MM.1S (cell line): ENCODE measurements around the gene RGS17.
"Not testable (repeated sequence)": the region's sequence is repeated elsewhere in the genome, so short reads cannot be mapped to it uniquely, and the experiment has no call there.

Experiments
- DNase-seq: peaks from one replicate; pipeline ENCODE4 v3.0.0-alpha.2; 2015
- H2AFZ ChIP-seq: fragments of 300-600 bp; sonication (generic); 2 replicates; pipeline ENCODE4 v1.6.0; 2016; ENCODE audit warnings: antibody characterized with exemption, low read length
- H3F3A ChIP-seq: fragments of 300-600 bp; sonication (generic); 2 replicates; pipeline ENCODE4 v1.6.1; 2016; ENCODE audit warnings: mild to moderate bottlenecking, antibody characterized with exemption, low read length, moderate library complexity, mixed read lengths; ENCODE audit not compliant: insufficient read depth
- H3K27ac ChIP-seq: fragments of 300-600 bp; sonication (generic); 2 replicates; pipeline ENCODE4 v1.5.1; 2016; ENCODE audit warnings: mild to moderate bottlenecking, low read length
- H3K27me3 ChIP-seq: fragments of 300-600 bp; sonication (generic); replicated peaks from 2 replicates; pipeline ENCODE4 v1.6.0; 2016; ENCODE audit warnings: low read length; ENCODE audit not compliant: insufficient read depth
- H3K36me3 ChIP-seq: fragments of 300-600 bp; sonication (generic); replicated peaks from 2 replicates; pipeline ENCODE4 v1.6.1; 2016; ENCODE audit warnings: mild to moderate bottlenecking, low read length, mixed read lengths; ENCODE audit not compliant: insufficient read depth
- H3K4me1 ChIP-seq: fragments of 300-600 bp; sonication (generic); 2 replicates; pipeline ENCODE4 v1.6.1; 2016; ENCODE audit warnings: low read length, mixed read lengths
- H3K4me2 ChIP-seq: fragments of 300-600 bp; sonication (generic); 2 replicates; pipeline ENCODE4 v1.6.0; 2016; ENCODE audit warnings: low read depth, low read length
- H3K4me3 ChIP-seq: fragments of 300-600 bp; sonication (generic); 2 replicates; pipeline ENCODE4 v1.5.1; 2016; ENCODE audit warnings: low read length, mixed read lengths
- H3K79me2 ChIP-seq: fragments of 300-600 bp; sonication (generic); 2 replicates; pipeline ENCODE4 v1.6.1; 2016; ENCODE audit warnings: mixed run types, low read length, mixed read lengths
- H3K9ac ChIP-seq: fragments of 300-600 bp; sonication (generic); 2 replicates; pipeline ENCODE4 v1.6.1; 2016; ENCODE audit warnings: low read length, mixed read lengths
- H3K9me2 ChIP-seq: fragments of 300-600 bp; sonication (generic); replicated peaks from 2 replicates; pipeline ENCODE4 v1.6.1; 2016; ENCODE audit warnings: mild to moderate bottlenecking, low read length, mixed read lengths; ENCODE audit not compliant: insufficient read depth
- H3K9me3 ChIP-seq: fragments of 300-600 bp; sonication (generic); replicated peaks from 2 replicates; pipeline ENCODE4 v1.6.1; 2016; ENCODE audit warnings: mild to moderate bottlenecking, low read length, mixed read lengths; ENCODE audit not compliant: insufficient read depth
- H4K20me1 ChIP-seq: fragments of 300-600 bp; sonication (generic); 2 replicates; pipeline ENCODE4 v1.6.1; 2016; ENCODE audit warnings: mild to moderate bottlenecking, low read length, moderate library complexity, mixed read lengths; ENCODE audit not compliant: insufficient read depth
- EZH2 ChIP-seq: fragments of 300-600 bp; sonication (generic); optimal IDR thresholded peaks from 2 replicates; pipeline ENCODE3; 2017; ENCODE audit warnings: low read depth, mild to moderate bottlenecking, antibody characterized with exemption, low read length, mixed read lengths
- EZH2phosphoT487 ChIP-seq: fragments of 300-600 bp; sonication (generic); IDR thresholded peaks from 2 replicates; pipeline ENCODE4 v1.6.1; 2018; ENCODE audit warnings: antibody characterized with exemption, low read length
- TF ChIP-seq, protein P1 (sequence below): fragments of 300-600 bp; sonication (generic); IDR thresholded peaks from 2 replicates; pipeline ENCODE4 v1.5.1; 2016; ENCODE audit warnings: antibody characterized with exemption, low read length, mixed read lengths

The RGS17 gene

DNA sequence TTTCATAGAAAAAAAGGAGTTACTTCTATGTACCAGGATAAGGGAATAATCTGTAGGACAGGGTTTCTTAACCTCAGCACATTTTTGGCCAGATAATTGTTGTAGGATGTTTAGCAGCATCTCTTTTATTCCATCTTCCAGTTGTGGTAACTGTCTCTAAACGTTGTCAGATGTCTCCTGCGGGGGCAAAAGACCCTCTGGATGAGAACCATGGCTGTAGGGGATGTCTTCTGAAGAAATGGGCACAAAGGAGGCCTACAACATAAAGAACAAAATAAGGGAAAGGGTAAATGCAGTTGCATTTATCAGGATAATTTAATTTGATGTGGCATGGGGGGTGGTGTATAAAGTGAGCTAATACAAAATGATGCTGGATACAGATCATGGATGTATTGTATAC is 144.1 kb downstream of the RGS17 start:
- no peaks in the 10 kb centered on the region for H4K20me1 ChIP-seq
- DNase-seq, result no peak
- H3F3A ChIP-seq, result 0 out of 2 replicates have a peak, but pooled peaks cover 7% of the 10 kb centered on the region
- no peak overlapping the region for H2AFZ ChIP-seq
- no peaks in the 10 kb centered on the region for H3K27me3 ChIP-seq
- no peaks in the 10 kb centered on the region for H3K36me3 ChIP-seq
- no peaks in the 10 kb centered on the region for H3K4me1 ChIP-seq
- H3K9ac ChIP-seq, result no peak overlapping the region
- TF ChIP-seq EZH2phosphoT487 (no peak), EZH2 (no peak)
- TF ChIP-seq, protein P1, sequence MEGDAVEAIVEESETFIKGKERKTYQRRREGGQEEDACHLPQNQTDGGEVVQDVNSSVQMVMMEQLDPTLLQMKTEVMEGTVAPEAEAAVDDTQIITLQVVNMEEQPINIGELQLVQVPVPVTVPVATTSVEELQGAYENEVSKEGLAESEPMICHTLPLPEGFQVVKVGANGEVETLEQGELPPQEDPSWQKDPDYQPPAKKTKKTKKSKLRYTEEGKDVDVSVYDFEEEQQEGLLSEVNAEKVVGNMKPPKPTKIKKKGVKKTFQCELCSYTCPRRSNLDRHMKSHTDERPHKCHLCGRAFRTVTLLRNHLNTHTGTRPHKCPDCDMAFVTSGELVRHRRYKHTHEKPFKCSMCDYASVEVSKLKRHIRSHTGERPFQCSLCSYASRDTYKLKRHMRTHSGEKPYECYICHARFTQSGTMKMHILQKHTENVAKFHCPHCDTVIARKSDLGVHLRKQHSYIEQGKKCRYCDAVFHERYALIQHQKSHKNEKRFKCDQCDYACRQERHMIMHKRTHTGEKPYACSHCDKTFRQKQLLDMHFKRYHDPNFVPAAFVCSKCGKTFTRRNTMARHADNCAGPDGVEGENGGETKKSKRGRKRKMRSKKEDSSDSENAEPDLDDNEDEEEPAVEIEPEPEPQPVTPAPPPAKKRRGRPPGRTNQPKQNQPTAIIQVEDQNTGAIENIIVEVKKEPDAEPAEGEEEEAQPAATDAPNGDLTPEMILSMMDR, result no peak
- no peak overlapping the region for H3K27ac ChIP-seq
- H3K4me3 ChIP-seq, result no peak overlapping the region
- H3K79me2 ChIP-seq, result peaks cover 54% of the 10 kb centered on the region
- H3K9me3 ChIP-seq, result no peaks in the 10 kb centered on the region
- H3K4me2 ChIP-seq, result no peak overlapping the region
- no peaks in the 10 kb centered on the region for H3K9me2 ChIP-seq

DNA sequence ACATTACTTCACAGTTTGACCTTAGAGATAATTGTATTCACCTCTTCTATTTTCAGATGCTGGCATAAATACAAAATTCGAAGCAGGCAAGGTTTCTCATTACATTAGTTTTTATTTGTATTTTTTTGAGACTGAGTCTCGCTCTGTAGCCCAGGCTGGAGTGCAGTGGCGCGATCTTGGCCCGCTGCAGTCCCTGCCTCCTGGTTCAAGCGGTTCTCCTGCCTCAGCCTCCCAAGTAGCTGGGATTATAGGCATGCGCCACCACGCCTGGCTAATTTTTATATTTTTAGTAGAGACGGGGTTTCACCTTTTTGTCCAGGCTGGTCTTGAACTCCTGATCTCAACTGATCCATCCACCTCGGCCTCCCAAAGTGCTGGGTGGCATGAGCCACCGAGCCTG is 145.8 kb downstream of the RGS17 start:
- H3F3A ChIP-seq, H3K27me3 ChIP-seq, H3K9me2 ChIP-seq, H2AFZ ChIP-seq, H3K36me3 ChIP-seq, H3K4me1 ChIP-seq, H4K20me1 ChIP-seq, H3K9ac ChIP-seq, H3K9me3 ChIP-seq, DNase-seq: not testable (repeated sequence)
- H3K79me2 ChIP-seq, result peaks cover 63% of the 10 kb centered on the region
- peak overlapping the region; percentile 78; the same call in 1 of the 2 replicates for H3K4me3 ChIP-seq
- peak overlapping the region; percentile 78 for H3K4me2 ChIP-seq
- H3K27ac ChIP-seq, result peak overlapping the region; percentile 92; the same call in 1 of the 2 replicates

DNA sequence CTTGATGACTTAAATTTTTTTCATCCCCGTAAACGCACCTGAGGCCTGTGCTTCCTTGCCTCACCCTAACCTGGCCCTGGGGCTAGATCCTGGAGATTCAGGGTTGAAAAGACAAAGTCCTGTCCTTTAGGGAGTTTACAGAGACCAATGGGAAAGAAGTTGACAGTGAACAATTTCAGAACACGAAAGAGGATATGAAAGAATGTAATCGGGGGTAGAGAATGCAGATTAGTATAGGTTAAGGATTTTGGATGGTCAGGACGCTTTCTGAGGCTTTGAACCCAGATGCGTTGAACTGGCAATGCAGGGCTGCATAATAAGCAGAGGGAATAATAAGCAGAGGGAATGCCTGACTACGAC is 146.6 kb downstream of the RGS17 start:
- H2AFZ ChIP-seq, result no peak overlapping the region
- DNase-seq, result no peak

More for the DNA sequence above, 146.6 kb downstream of the RGS17 start:
- no peaks in the 10 kb centered on the region for H4K20me1 ChIP-seq
- H3K9me2 ChIP-seq, result no peaks in the 10 kb centered on the region
- peak overlapping the region; percentile 78 for H3K4me2 ChIP-seq
- H3K27ac ChIP-seq, result peak overlapping the region; percentile 92
- no peaks in the 10 kb centered on the region for H3K9me3 ChIP-seq
- H3K79me2 ChIP-seq, result peaks cover 66% of the 10 kb centered on the region
- no peaks in the 10 kb centered on the region for H3K4me1 ChIP-seq
- no peaks in the 10 kb centered on the region; the same call in 1 of the 2 replicates for H3K36me3 ChIP-seq
- H3F3A ChIP-seq, result 0 out of 2 replicates have a peak, but pooled peaks cover 7% of the 10 kb centered on the region
- TF ChIP-seq, protein P1, result no peak
- no peak for TF ChIP-seq EZH2
- no peak for TF ChIP-seq EZH2phosphoT487
- H3K4me3 ChIP-seq, result peak overlapping the region; percentile 78
- no peaks in the 10 kb centered on the region for H3K27me3 ChIP-seq
- peak overlapping the region; percentile 98 for H3K9ac ChIP-seq
